ENCODE measurements around the gene FLNB.
"Not testable (repeated sequence)": the region's sequence is repeated elsewhere in the genome, so short reads cannot be mapped to it uniquely, and the experiment has no call there.

Gene FLNB

DNA sequence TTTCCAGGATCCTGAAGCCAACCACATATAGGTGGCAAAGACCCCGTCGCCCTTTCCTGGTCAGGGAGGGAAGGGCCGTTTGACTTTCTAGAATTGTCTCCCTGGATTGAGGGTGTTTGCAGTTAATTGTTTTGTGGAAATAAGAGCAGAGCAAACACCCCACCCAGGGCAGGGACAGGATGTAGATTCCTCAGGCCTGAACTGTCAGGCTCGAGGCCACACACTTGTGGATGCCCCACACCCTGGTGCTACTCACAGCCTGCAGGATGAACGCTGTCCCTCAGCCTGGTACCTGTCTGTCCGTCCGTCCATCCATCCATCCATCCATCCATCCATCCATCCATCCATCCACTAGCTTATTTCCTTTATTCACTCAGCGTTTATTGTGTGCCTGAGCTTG lies 29.9 kb upstream of the FLNB start:
- DNase-seq (ENCODE audit: low spot score), result no peak
- FAIRE-seq, result no peak

DNA sequence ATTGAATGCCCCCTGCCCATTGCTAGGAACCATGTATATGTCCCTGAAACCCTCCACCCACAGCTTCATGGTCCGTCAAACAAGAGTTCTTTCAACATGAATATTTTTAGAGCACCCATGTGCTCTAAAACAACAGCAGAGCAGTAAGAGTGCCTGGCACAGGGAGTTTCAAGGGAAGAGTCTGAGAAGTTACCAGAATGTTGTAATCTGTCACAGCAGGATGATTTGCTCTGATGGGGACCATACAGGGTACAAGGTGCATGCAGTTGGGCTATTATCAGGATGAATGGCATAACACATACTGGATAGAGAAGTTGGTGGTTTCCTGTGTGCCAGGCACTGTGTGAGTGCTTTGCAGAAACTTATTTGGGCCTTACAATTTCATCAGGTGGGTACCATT lies 27.8 kb upstream of the FLNB start:
- no peak for FAIRE-seq

DNA sequence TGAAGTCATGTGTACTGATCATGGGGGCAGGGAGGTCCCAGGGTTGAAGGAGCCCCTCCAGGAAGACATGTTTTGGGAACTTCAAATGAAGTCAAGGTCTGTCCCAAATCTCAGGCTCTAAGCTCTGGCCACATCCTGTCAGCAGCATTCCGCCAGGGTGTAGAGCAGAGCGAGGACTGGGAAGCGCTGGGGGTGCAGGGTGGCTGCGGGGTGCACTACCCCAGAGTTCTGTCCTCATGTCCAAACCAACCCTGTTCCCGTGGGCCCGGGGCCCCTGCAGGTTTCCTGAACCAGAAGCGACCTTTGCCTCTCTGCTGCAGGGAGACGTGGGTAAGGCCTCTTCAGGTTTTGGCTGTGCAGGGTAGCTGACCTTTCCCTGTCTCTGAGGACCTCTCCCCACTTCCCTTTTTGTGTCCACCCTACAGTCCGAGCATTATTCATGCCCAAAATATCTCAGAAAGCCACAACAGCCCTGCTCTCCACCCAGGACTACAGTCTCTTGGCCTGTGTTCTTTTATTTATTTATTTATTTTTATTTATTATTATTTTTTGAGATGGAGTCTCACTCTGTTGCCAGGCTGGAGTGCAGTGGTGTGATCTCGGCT lies 26.6 kb upstream of the FLNB start:
- DNase-seq (ENCODE audit: low spot score), result no peak
- no peak for FAIRE-seq

More for the DNA sequence above, 27.8 kb upstream of the FLNB start:
- no peak for DNase-seq (ENCODE audit: low spot score)

DNA sequence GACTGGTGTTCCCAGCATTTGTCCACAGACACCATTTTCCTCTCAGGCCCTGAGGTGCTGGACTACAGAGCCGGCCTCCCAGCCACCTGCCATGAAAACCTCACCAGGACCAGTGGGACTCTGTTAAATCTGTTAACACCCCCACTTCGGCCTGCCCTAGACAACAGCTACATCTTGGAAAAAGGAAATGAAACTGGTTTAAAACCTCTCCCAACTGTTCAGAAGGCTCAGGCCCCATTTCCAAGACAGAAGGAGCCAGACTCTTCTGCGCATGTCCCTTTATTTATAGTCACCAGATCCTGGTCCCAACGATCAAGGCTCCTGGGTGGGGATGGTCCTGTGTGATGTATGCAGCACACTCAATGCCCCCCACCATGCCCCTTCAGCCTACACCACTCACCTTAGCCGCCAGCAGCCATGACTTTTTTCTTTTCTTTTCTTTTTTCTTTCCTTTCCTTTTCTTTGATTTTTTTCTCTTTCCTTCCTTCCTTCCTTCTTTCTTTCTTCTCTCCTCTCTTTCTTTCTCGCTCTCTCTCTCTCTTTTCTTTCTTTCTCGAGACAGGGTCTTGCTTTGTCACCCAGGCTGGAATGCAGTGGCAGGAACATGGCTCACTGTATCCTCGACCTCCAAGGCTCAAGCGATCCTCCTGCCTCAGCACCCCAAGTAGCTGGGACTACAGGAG lies 25.5 kb upstream of the FLNB start:
- FAIRE-seq (no peak), DNase-seq (ENCODE audit: low spot score) (no peak)

DNA sequence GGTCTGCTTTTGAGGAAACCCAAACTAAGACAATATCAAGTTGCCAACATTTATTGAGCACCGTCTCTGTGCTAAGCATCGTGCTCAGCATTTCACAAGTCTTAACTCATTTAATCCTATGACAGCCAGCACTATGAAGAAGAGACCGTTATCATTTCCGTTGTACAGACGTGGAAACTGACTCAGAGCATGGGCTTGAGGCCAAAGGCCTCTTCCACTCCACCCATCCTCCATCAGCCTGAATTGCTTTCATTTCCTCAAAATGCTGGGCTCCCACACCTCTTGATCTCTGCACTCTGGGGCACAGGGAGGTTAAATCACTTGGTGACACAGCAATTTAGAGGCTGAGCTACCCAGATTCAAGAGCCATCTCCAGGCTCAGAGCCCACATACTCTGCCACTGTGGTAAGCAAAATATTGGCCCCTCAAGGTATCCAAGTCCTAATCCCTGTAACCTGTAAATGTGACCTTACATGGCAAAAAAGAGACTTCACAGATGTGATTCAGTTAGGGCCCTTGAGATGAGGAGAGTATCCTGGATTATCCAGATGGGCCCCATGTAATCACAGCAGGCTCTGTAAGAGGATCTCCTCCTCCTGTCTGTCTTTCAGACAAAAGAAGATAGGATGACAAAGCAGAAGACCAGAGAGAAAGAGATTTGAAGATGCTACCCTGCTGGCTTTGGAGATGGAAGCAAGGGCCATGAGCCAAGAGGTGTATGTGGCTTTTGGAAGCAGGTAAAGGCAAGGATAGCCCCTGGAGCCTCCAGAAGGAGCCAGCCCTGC lies 24.3 kb upstream of the FLNB start:
- peak; percentile 93 for DNase-seq (ENCODE audit: low spot score)
- FAIRE-seq, result peak; percentile 93

DNA sequence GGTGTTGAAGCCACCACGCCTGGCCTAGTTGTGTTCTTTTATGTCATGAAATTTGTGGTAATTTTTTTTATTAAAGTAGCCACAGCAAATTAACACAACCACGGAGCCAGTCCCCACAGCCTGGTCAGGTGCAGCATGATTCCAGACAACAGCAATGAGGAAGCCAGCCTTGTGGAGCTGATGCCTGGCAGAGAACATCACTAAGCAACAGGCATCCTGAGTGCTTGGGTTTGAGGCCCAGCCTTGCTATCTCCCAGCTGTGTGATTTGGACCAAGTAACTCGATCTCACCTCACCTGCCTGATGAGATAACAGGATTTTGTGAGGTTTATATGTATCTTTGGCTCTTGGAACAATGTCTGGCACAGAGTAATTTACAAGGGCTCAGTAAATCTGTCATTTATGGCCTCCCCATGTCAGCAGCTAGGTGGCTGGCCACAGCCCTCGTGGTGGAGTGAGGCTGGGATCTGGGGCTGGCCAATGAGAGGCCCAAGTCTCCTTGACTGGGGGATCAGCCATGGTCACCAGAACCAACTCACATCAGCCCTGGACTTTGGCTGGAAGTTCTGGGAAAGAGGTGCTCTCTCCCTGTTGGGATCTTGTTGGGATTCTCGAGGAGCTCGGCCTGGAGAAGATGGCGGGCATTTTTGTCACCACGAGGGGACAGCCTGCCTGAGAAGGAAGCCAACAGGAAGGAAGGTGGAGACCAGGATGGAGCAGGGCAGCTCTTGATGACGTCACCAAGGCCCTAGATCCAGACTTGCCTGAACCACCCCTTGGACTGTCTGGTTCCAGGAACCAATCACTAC lies 22.8 kb upstream of the FLNB start:
- no peak for FAIRE-seq

DNA sequence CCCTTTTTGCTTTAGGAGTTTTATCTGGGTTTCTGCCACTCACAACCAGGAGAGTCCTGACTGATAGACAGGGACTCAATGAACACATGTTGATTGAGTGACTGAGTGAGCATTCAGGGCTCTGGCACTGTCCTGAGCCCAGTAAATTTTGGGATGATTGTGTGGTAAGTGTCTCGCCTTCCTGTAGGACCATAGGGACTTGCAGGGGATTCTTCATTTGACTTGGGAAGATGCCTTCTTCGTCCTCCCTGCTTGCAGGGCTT lies 22.3 kb upstream of the FLNB start:
- DNase-seq (ENCODE audit: low spot score), result no peak
- FAIRE-seq, result no peak

More for the DNA sequence above, 22.8 kb upstream of the FLNB start:
- DNase-seq (ENCODE audit: low spot score), result no peak

DNA sequence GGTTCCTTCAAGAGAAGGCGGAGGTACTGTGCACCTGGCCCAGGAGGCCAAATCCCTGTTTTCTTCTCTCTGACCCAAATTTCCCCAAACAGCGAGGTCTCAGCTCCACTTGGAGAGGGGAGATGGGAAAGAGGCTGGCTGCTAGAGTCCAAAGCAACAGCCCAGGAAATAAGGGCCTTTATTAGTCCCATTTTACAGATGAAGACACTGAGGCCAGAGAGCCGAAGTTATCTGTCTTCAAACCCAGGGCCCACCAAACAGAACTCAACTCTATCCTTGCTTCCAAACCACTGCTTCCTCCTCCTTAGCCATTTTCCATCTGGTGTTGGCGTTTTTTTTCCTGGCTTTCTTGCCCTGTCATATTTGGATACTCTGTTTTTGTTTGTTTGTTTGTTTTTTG lies 22.0 kb upstream of the FLNB start:
- DNase-seq (ENCODE audit: low spot score) (no peak), FAIRE-seq (no peak)

DNA sequence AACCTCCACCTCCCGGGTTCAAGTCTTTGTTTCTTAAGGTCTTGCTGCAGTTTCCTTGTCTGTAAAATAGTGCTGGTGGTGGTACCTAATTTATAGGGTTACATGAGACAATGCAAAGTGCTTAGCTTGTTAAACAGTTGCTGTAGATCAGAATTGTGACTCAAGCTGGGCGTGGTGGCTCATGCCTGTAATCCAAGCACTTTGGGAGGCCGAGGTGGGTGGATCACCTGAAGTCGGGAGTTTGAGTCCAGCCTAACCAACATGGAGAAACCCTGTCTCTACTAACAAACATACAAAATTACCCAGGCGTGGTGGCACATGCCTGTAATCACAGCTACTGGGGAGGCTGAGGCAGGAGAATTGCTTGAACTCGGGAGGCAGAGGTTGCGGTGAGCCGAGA lies 19.0 kb upstream of the FLNB start:
- not testable (repeated sequence) for FAIRE-seq; DNase-seq (ENCODE audit: low spot score)

DNA sequence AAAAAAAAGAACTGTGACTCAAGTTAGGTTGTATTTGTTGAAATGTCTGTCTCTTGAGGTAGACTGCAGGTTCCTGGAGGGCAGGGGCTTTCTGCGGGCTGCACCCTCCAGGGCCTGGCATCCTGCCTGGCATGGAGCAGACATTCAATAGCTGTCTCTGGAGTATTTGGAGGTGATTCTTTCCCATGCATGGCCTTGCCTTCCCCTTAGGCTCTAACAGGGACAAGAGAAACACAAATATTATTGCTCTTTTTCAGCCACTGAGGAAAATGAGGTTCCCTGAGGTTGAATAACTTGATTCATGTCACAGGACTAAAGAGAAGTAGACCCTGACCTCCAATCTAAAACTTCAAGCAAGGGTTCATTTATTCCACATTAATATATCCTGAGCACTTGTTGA lies 18.6 kb upstream of the FLNB start:
- FAIRE-seq (no peak), DNase-seq (ENCODE audit: low spot score) (no peak)

DNA sequence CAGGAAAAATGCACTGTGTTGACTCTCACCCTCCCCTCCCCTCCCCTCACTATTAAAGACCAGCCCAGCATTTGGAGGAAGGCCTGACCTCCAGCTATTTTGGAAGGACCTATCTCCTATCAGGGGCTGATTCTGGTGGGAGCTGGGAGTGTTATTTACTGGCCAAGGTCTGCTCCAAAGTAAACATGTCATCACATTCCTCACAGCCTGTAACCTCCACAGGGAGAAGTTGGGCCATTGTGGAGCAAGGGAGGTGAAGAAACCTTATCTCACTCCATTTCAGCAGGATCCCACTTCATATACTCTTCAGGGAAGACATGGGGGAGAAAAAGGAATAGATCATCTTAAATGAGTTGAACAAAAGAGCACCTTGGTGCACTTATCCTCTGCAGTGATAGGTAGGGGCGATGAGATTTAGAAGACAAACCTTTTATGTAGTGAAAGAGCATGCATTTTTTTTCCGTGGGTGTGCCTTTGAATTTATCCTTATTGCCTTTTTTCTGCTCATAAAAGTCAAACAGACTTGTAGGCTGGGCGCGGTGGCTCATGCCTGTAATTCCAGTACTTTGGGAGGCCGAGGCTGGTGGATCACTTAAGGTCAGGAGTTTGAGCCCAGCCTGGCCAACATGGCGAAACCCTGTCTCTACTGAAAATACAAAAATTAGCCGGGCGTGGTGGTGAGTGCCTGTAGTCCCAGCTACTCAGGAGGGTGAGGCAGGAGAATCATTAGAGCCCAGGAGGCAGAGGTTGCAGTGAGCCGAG lies 15.6 kb upstream of the FLNB start:
- no peak for DNase-seq (ENCODE audit: low spot score)
- no peak for FAIRE-seq

DNA sequence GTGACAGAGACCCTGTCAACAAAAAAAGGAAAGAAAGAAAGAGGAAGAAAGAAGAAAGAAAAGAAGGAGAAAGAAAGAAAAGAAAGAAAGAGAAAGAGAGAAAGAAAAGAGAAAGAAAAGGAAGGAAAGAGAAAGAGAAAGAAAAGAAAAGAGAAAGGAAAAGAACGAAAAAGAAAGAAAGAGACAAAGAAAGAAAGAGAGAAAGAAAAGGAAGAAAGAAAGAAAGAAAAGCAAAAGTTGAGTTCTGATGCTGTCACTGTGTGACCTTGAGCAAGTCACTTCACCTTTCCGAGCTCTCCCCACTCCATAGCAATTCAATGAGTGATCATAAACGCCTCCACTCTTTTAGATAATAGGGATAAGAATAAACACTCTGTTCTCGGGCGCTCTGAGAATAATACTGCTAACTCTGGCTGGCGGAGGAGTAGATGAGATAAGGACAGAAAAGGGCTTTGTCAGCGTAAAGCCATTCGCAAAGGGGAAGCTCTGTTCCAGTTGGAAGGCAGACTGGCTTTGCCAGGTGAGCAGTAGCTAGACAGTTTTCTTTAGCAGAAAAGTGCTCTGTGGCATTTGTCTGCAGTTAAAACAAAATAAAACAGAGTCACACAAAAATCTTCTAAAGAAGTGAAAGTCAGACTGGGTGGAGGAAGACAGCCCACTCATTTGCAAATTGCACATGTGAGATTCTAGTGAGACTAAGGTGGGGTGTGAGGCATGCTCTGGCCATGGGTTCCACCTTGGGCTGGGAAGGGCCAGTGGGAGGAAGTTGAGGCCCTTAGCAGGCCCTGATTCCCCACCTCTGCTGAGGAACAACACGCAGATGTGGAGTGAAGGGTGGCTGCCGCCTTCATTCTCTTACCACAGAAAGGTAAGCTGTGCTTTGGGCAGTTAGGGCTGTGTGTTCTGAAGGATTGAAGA lies 9.6 kb upstream of the FLNB start:
- DNase-seq (ENCODE audit: low spot score) (no peak), FAIRE-seq (no peak)

DNA sequence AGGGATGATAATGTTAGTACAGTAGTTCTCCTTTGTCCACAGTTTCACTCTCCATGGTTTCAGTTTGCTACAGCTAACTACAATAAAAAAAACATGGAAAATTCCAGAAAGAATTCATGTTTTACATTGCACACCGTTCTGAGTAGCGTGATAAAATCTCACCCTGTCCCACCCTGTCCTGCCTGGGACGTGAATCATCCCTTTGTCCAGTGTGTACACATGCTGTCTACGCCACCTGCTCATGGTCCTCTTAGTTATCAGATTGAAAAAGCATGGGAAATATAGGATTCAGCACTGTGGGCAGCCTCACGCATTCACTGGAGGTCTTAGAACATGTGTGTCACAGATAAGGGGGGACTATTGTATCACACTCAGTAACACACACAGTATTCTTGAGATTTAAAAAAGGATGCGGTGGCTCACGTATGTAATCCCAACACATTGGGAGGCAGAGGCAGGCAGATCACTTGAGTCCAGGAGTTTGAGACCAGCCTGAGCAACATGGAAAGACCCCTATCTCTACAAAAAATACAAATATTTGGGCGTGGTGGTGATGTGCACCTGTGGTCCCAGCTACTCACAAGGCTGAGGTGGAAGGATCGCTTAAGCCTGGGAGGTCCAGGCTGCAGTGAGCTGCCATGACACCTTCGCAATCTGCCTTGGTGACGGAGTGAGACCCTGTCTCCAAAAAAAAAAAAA lies 8.7 kb upstream of the FLNB start:
- no peak for FAIRE-seq
- no peak for DNase-seq (ENCODE audit: low spot score)

DNA sequence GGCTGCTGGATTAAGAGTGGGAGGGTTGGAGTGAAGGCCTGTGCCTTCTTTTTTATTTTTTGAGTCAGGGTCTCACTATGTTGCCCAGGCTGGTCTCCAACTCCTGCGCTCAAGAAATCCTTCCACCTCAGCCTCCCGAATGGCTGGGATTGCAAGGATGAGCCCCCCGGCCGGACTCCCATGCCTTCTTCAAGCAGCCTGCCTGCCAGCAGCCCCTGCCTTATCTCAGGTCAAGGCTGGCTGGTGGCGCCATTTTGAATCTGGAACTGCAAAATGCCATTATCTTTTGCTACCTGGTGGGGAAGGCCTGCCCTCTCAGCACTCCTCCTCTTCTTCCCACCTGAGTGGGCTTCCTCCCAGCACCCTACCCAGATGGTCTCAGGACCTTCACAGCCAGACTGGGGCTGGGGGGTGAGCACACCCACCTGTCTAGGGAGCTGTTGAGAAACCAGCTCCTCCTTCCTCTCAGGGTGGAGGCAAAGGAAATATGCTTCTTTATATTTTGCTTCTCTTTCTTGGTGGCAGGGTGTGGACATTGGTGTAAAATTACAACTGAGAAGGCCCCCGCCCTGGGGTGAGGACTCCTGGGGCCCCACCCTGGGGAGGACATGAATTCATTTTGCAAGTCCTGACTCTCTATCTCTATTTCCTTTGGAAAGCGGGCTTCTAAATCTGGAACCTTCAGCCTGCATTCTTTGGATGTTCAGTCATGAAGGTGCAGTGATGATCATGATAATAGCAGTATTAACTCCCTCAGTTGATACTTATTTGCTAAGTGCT lies 7.7 kb upstream of the FLNB start:
- no peak for DNase-seq (ENCODE audit: low spot score)

DNA sequence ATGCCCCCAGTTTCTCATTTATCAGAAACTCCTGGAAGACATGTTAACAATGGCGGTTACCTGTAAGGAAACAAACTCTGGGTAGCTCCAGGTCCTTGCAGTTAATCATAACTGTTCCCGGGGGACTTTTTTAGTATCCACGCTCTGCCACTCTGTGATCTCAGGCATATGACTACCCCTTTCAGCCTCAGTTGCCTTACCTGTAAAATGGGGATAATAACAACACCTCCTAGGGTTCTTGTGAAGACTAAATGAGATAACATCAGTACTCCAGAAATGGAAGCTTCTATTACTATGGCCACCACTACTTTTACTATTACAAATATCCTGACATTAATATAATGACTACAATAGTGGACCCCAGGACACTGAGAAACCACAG lies 7.1 kb upstream of the FLNB start:
- FAIRE-seq, result no peak
- no peak for DNase-seq (ENCODE audit: low spot score)

More for the DNA sequence above, 7.7 kb upstream of the FLNB start:
- no peak for FAIRE-seq

DNA sequence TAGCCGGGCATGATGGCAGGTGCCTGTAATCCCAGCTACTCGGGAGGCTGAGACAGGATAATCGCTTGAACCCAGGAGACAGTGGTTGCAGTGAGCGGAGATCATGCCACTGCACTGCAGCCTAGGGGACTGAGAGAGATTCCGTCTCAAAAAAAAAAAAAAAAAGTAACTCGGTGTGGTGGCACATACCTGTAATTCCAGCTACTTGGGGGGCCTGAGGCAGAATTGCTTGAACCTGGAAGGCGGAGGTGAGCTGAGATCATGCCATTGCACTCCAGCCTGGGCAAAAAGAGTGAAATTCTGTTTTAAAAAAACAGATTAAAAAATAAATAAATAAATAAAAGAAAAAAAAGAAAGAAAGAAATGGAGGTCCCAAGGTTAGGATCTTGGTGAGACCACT lies 6.2 kb upstream of the FLNB start:
- DNase-seq (ENCODE audit: low spot score) (no peak), FAIRE-seq (no peak)

DNA sequence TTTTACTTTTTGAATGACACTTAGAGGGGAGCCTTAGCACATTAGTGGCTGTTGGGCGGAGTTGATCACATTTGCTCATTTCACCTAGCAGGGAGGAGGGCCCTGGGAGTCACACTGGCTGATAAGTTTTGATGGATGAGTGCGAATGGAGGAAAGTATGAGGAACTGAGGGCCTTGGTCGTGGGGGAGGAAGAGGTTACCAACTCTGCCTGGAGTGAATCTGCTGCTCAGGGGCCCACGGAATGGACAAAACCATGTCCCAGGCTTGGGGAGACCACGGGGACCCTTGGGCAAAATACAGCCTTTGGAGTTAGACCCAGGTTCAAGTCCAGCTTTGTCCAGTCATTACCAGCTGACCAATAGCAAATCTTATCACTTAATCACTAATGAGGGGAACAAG lies 5.1 kb upstream of the FLNB start:
- DNase-seq (ENCODE audit: low spot score) (no peak), FAIRE-seq (no peak)

DNA sequence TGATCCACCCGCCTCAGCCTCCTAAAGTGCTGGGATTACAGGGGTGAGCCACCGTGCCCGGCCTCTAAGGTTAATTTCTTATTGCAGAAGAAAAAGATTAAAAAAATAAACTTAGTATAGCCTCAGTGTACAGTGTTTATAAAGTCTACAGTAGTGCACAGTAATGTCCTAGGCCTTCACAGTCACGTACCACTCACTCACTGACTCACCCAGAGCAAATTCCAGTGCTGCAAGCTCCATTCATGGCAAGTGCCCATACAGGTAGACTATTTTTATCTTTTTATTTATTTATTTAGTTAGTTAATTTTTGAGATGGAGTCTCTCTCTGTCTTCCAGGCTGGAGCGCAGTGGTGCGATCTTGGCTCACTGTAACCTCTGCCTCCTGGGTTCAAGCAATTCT lies 3.2 kb upstream of the FLNB start:
- peak; percentile 53 for DNase-seq (ENCODE audit: low spot score)
- no peak for FAIRE-seq

DNA sequence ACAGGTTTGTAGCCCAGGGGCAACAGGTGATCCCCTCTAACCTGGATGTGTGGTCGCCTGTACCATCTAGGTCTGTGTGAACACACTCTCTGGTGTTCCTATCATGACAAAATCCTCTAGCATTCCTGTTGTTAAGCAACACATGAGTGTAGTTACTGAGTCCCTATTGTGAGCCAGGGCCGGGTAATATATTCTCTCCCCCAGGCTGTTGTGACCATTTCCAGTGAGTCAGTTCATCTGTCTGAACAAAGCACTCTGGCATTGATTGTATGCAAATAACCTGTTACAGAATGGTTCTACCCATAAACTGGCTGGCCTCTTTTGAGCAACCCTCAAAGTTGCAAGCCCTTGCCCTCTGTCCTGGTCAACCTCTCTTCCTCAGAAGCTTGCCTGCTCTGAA lies 2.6 kb upstream of the FLNB start:
- DNase-seq (ENCODE audit: low spot score) (peak; percentile 52), FAIRE-seq (no peak)
